GM13977 (cell line): ENCODE measurements around the gene KRT1.
"Not testable (repeated sequence)": the region's sequence is repeated elsewhere in the genome, so short reads cannot be mapped to it uniquely, and the experiment has no call there.

ENCODE experiments used
- DNase-seq: peaks from one replicate; pipeline ENCODE4 v3.0.0; 2012; ENCODE audit warnings: low spot score
- in situ Hi-C: fragments of 300-500 bp; cut with MboI; formaldehyde crosslinking; loops from one replicate; pipeline ENCODE4 v1.12.0; 2022; ENCODE audit warnings: low sequenced_read_pairs, low pct_unique_long_range_greater_than_20kb, mixed read lengths, inconsistent platforms; ENCODE audit not compliant: unreplicated experiment
- TF ChIP-seq, protein P1 (sequence below): IDR thresholded peaks from 2 replicates; pipeline ENCODE4 v1.5.1; 2012; ENCODE audit warnings: mild to moderate bottlenecking, control low read depth; ENCODE audit not compliant: insufficient read depth; ENCODE audit errors: extremely low read depth, missing control alignments

The KRT1 gene

DNA sequence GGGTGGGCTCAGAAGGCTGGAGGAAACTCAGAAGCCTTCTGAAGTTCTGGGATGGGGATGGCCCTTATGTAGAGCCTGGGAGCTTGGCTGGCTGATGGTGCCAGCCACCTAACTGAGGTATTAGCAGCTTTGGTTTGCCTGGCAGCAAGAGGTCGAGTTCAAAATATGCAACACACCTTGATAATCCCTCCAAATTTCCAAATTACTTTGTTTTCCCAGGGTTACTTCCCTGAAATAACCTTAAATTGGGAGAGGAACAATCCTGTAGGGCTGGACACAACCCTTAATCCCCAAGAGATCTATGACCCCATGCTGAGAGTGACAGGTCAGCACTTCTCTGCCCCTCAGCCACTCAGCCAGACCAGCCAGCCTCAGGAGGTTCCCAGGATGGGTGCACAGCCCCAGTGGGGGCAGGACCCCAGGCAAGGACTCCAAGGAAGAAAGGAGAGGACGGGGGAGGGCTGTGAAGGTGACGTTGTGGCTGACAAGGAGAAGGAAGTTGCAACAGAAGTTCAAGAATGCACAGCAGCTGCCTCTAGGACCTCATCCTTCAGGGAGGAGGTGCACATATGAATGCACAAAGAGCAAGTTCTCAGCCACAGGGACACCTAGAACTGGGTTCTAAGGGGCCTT is 41.7 kb upstream of the KRT1 start:
- in situ Hi-C loops, result no loop called here
- no peak for DNase-seq
- TF ChIP-seq, protein P1, sequence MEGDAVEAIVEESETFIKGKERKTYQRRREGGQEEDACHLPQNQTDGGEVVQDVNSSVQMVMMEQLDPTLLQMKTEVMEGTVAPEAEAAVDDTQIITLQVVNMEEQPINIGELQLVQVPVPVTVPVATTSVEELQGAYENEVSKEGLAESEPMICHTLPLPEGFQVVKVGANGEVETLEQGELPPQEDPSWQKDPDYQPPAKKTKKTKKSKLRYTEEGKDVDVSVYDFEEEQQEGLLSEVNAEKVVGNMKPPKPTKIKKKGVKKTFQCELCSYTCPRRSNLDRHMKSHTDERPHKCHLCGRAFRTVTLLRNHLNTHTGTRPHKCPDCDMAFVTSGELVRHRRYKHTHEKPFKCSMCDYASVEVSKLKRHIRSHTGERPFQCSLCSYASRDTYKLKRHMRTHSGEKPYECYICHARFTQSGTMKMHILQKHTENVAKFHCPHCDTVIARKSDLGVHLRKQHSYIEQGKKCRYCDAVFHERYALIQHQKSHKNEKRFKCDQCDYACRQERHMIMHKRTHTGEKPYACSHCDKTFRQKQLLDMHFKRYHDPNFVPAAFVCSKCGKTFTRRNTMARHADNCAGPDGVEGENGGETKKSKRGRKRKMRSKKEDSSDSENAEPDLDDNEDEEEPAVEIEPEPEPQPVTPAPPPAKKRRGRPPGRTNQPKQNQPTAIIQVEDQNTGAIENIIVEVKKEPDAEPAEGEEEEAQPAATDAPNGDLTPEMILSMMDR, result no peak

DNA sequence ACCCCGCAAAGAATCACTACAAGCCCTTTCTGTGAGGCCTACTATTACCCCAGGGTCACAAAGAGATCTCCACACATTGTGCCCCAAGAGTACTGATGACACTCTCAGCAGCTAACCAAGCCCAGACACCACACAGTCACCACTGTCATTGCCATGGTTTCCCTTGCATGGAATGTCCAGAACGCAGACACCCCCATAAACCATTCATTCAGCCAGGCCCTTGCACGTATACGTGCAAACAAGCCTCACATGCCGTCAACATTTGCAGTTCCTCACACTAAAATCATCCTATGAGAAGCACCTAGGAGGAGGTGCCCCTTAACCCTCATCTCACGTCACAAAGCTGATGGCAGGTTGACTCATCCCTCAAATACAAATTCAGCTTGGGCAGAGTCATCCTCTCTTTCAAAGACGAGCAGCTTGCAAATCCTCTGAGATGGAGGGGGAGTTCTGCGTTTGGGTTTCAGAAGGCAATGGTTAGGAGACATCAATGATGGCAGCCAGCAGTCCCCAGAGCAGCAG is 40.2 kb upstream of the KRT1 start:
- TF ChIP-seq, protein P1, result no peak
- in situ Hi-C loops, result no loop called here
- no peak for DNase-seq

DNA sequence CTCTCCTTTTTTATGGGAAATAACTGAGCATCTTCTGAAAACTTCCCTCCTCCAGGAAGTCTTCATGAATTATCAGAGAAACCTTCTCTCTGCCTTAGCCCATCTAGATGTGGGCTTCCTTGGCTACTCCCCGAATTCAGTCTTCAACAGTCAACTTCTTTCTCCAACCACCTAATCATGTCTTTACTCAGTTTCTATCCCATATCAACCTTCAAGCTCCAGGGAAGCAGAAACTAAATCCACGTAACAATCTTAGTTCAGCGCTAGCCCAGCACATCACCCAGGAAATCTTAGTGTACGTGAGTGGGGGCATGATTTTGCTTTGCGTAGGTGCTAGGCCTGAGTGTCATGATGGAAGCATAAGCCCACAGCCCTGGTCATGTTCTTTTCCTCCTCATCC is 35.9 kb upstream of the KRT1 start:
- TF ChIP-seq, protein P1, result no peak
- no peak for DNase-seq
- in situ Hi-C loops, result no loop called here

DNA sequence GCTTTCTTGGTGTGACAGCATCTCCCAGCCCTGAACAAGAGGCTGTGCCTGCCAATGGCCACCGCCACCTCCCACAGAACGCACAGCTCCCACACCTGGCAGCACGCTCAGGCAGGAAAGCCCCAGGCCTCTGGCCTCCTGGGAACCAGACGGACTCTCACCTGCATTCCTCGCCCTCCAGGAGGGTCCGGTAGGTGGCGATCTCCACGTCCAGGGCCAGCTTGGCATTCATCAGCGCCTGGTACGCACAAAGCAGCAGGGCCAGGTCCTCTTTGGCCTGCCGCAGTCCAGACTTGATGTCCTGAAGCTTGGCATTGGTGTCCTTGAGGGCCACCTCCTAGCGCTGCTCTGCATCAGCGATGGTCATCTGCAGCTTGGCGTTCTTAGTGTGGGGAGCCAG is 35.2 kb upstream of the KRT1 start:
- in situ Hi-C loops, result no loop called here
- TF ChIP-seq, protein P1, result no peak
- no peak for DNase-seq

DNA sequence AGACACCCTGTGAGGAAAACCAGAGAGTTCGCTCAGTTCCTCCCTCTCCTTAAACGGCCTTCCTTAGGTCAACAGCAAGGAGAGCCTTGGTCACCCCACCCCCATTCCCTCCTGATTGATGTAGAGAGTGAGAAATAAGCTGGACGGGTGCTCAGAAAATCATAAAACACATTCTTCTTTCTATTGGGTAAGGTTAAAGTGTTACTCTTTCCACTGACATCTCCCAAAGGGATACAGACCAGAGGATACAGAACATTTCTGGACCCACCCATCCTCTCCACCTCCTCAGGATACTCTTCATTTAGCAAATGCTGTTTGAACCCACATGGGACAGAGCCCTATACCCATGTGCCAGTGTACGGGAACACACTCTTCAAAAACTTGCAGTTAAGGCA is 34.7 kb upstream of the KRT1 start:
- DNase-seq, result no peak
- TF ChIP-seq, protein P1, result no peak
- in situ Hi-C loops, result no loop called here

DNA sequence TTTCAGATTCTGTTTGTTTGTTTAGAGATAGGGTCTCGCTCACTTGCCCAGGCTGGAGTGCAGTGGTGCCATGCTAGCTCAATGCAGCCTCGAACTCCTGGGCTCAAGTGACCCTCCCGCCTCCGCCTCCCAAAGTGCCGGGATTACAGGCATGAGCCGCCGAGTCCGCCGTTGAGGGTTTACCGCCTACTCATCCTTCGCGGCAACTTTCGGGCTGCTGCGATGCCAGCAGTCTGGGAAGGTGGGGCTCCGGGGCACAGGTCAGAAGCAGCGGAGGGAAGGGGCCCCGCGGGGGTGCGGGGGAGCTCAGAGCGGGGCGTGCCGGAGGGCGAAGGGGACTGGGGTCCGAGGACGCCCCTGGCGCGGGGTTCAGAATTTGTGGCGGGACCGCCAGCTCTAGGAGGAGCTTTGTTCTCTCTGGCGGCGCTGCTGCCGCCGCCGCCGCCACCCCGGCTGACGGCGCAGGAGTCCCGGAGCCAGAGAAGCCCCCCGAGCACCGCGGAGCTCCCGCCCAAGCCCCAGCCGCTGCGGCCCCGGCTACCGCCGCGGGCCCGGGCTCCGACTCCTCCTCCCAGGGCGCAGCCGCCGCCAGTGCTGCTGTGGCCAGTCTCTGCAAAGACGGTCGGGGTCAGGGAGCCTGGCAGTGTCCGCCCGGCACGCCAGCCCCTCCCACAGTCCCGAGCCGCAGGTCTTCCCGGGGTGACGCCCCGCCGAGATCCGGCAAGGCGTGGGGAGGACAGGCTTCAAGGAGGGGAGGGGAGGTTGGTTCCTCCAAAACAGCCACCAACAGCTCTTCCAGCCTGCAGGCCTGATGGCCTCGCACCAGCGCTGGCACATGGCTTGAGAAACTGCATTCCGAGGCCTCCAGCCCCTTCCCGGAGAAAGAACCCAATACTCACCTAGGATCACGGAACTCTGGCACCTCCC is 34.0 kb upstream of the KRT1 start:
- in situ Hi-C loops, result no loop called here
- DNase-seq, result no peak
- TF ChIP-seq, protein P1, result no peak

DNA sequence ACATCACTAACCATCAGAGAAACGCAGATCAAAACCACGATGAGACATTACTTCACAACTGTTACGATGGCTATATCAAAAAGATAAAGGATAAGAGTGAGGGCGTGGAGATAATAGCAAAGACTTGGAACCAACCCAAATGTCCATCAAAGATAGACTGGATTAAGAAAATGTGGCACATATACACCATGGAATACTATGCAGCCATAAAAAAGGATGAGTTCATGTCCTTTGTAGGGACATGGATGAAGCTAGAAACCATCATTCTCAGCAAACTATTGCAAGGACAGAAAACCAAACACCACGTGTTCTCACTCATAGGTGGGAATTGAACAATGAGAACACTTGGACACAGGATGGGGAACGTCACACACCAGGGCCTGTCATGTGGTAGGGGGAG is 31.9 kb upstream of the KRT1 start:
- in situ Hi-C loops, DNase-seq: not testable (repeated sequence)
